NCI-H2227 treated with DMSO at 0.1 percent for 48 hours (cell line): ENCODE measurements around the gene RRP1B.

ENCODE experiments used
- DNase-seq: peaks from one replicate; lab custom pipeline; 2025; lab: John Stamatoyannopoulos, UW

The RRP1B gene

DNA sequence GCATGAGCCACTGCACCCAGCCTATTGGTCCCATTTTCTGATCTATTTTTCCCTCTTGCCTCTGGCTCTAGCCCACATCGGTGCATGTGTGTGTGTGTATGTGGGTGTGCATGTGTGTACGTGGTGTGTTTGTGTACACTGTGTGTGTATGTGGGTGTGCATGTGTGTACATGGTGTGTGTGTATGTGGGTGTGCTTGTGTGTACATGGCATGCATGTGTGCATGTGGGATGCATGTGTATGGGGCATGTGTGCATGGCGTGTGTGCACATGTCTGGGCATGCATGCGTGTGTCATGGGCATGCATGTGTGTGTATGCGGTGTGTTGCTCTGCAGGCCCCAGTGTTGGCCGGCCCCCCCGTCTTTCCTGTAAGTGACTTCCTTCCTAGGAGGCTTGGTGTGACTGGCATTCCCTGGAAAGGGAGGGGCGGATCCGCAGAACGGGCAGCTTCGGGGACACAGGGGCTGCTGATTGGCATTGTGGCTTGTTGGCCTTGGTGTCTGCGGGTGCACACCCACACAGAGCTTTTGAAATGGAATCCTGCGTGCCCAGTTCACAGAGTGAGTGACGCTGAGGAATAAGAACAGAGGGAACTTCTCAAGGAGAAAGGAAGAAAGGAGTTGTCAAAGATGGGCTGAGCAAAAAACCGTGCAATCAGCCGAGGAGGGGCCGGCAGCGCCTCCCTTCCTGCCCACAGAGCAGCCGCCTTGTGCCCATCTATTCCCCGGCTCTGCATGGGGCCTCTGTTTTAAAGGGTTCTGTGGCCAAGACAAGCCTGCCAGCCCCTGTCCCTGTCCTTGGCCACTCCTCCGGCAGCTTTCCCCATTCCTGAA is 67.5 kb downstream of the RRP1B start:
- no peak for DNase-seq

DNA sequence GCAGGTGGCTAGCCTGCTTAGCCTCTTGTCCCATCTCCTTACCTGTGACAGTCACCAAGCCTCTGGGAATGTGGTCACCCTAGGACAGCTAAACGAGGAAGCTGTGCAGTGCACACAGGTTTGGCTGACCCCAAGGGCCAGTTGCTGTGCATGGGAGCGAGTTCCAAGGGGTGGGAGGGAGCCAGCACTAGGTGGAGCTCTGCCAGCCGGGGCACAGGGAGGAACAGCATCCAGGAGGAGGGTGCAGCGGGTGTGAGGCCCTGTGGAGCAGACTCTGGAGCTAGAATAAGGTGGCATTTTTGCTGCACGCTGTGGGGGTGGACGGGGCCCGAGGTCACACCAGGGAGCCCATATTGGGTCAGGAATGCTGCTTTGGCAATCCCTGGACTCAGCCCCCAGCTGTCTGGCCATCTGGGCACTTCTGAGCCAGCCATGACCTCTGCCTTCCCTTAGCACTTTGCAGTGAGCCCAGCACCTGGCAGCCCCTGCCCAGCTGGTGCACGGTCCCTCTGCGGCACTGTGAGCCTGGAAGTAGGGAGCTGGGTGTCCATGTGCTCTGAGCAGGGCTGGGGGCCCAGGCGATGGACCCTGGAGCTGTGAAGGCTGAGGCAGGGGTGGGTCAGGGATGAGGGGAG is 68.3 kb downstream of the RRP1B start:
- no peak for DNase-seq

- DNase-seq = no peak
Observed at GRCh38 chr21:43728154-43728466, 68.8 kb downstream of the RRP1B start.

GRCh38 chr21:43728467-43729390 is 69.4 kb downstream of the RRP1B start:
- DNase-seq = peak; percentile 82

GRCh38 chr21:43731476-43731875 is 72.1 kb downstream of the RRP1B start:
- DNase-seq = no peak

DNA sequence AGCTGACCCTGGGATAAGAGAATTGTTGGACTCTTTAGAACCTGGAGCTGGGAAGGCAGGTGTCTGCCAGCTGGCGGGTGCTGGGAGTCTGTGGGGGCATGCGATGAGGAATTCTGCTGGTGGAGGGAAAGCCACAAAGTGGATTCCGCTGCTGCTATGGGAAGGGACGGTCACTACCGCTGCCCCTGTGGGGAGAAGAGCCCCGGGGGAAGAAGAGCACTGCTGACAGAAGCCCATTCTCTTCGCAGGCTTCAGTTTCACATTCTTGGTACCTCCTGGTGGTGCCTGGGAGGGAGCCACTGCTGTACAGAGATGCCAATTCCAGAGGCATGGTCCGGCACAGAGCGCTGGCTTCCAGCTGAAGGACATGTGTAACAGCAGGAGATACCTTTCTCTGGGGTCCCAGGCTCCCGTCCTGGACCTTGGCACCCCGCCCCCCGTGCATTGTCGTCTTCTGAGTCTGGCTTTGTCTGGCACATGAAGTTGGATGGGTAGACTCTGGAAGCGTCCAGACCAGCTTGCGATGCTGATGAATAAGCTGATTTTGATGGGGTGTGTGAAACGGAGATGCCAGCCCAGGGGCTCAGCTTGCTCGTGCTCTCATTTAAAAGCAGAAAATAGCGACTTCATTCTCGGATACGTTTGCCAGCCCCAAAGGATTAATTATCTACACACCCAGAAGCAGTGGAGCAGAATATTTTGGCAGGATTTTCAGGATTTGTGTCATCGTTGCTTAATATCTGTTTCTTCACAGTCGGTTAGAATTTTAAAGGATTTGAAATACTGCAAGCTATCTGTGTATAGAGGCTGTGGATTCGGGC is 72.7 kb downstream of the RRP1B start:
- DNase-seq = no peak

- no peak for DNase-seq
Observed at GRCh38 chr21:43733060-43733459, 73.7 kb downstream of the RRP1B start.

DNA sequence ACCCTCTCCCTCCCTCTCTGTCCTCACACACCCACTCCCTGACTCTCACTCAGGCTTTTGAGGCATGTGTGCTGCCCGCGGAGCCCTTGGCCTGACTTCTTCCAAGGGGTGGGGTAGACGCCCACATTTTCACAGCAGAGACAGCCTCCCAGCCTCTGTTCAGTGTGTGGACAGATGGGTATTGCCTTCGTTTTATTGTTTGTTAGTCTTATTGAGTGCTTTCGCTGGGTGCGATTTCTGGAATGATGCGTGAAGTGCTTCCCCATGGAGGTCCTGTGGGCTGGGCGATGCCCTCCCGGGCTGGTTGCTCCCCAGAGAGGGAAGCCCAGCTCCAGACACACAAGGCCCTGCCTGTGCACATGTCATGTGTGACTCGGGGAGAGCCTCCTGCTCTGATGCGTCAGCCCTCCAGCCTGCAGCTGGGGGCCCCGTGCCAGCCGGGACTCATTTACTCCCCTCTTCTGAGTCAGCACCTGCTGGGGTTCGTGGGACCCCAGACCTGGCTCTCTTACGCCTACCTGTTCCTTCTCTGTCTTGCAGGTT is 74.2 kb downstream of the RRP1B start:
- no peak for DNase-seq

DNA sequence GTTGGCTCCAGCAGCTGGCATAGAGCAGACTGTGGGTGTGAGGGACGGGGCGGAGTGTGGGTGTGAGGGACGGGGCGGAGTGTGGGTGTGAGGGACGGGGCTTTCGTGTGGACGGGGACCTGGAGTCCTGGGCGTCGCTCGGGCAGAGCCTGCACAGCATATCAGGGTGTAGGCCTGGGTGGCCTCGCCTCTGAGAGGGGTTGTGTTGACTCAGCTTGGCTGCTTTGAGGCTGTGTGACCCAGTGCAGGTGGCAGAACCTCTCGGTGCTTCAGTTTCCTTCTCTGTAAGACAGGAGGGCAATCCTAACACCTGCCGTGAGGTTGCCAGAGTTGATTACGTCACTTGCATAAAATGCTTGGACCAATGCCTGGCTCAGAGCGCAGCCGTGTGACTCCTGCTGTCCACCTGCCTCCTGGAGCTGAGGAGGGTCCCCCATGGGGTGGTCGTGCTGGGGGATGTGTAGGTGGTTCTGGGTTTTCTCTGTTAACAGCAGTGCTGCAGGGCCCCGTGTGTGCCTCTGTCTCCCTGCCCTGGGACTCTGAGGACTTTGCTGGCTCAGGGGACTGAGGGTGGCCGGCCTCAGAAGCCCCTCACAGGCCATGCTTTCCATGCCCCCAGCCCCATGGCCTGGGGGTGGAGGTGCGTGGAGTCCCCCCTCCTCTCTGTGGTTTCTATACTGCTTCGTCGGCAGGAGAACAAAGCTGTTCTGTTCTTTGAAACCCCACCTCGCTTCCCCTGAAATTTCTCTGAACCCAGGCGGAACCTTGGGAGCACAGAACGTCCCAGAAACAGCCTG is 75.0 kb downstream of the RRP1B start:
- no peak for DNase-seq

- no peak for DNase-seq
Observed at GRCh38 chr21:43734928-43735229, 75.5 kb downstream of the RRP1B start.

DNA sequence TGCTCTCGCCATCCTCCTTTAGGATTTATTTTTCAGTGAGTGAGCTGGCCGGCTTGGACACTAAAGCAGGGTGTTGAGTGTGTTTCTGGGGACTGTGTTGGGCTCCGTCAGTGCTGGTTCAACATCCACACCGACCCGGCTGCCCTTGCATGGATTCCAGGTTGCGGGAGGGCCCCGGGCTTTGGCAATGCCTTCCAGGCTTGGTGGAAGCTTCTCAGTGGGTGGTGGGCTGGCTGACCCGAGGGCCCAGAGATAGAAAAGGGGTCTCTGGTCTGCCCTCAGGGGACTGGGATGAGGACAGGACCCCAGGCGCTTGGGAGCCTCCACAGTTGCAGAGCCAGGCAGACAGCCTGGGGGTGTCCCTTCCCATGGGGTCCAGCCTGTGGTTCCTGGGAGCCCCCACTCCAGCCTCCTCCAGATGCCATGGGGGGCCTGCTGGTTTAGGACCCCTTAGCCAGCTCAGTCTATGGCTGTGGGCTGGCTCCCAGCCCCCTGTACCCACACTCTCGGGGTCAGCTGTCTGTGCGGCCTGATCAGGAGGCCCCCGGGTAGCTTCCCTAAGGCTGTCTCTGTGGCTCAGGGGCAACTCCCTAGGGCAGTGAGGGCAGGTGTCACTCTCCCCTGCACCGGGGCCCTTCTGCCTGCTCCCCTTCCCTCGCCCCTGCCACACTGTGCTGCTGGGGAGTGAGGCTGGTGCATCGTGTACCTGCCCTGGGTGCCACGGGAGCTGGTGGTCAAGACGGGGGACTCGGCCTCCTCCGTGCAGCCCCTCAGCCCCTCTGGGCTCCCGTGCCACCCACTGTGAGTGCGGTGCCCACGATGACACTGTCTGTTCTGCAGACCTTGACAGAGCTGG is 76.1 kb downstream of the RRP1B start:
- DNase-seq = no peak

DNA sequence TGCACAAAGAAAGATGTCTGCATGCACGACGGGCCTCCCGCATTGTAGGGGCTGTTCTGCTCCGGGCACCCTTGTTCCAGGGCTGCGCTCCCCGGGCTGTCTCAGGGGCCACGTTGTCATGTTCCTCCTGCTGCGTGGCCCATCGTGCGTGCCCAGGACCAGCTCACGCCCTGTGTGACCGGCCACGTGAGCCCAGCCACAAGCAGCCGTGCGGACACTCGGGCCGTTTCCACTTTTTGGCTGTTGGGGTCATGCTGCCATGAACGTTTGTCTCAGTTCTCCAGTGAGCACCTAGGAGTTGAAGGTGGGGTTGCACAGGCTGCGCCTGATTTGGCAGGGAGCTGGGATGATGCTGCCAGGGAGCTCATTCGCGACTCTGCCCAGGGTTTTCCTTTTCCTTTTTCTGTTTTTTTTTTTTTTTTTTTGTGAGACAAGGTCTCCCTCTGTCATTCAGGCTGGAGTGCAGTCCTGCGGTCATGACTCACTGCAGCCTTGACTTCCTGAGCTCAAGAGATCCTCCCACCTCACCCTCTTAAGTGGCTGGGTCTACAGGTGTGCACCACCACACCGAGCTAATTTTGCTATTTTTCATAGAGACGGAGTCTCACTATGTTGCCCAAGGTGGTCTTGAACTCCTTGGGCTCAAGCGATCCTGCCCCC is 77.0 kb downstream of the RRP1B start:
- no peak for DNase-seq

DNA sequence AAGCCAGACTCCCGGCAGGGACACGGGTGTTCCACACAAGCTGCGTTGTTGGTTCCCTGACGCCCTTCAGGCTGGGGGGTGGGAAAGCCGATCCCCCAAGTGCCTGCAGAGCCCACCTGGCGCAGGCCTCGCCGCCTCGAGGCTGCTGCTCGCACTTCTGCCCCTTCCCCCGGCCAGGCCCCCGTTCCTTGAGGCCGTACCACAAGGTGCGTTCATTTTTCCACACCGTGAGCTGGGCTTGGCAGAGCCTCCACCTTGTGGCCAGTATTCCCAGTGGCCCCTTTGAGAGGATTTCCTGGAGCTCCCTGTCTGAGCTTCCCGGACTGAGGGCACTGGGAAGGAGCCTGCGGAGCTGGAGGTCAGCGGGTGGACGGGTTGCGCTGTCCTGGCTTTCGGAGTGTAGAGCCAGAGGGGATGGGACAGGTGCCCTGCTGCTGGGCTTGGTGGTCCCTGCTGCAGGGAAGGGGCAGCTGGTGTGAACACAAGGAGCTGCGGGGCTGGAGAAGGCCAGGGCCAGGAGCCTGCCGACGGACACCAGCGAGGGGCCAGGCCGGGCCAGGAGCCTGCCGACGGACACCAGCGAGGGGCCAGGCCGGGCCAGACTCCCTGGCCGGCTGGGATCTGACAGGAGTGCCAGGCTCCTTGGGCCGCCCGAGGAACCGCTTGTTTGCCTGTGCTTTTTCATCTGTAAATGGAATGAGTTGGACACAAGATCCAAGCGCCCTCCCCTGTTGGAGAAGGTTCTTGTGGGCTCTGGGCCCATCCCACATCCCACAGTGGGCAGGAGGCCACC is 78.0 kb downstream of the RRP1B start:
- DNase-seq = no peak

- no peak for DNase-seq
Observed at GRCh38 chr21:43739621-43740435, 80.5 kb downstream of the RRP1B start.

GRCh38 chr21:43740497-43741156 is 81.3 kb downstream of the RRP1B start:
- peak; percentile 15 for DNase-seq

GRCh38 chr21:43741423-43742096 is 82.2 kb downstream of the RRP1B start:
- DNase-seq = no peak

GRCh38 chr21:43743947-43744346 is 84.6 kb downstream of the RRP1B start:
- DNase-seq = no peak
